Measurements from ENCODE around the gene SPRED1. TPM values are rescaled to one million over a fixed set of nuclear protein-coding genes. Genes with fewer than 3 reads are reported as not detected.

The SPRED1 gene
- total RNA-seq, 1 donor from 2014 or later, result 9.4 TPM

- Histone ChIP-seq H3K4me3 (no peak overlapping the region), H3K27ac (no peak overlapping the region), H3K4me1 (peaks cover 4 to 13% of the 10 kb centered on the region in 2 donors), H3K9me3 (no peaks in the 10 kb centered on the region), H3K27me3 (no peaks in the 10 kb centered on the region), H3K36me3 (no peaks in the 10 kb centered on the region)
- no peak for TF ChIP-seq CTCF (IDR thresholded peaks at IDR 0.05)
- no peak for DNase-seq (ENCODE audit: low spot score in 2 of 2)
- intact Hi-C loops (cut with DNase I), result no loop called here
Measured at GRCh38 chr15:38285456-38285855, 32.8 kb downstream of the SPRED1 start.

- no peaks in the 10 kb centered on the region for H3K36me3 ChIP-seq
- intact Hi-C loops (cut with DNase I), result no loop called here
- no peak for DNase-seq (ENCODE audit: low spot score in 2 of 2)
- no peaks in the 10 kb centered on the region for H3K9me3 ChIP-seq
- H3K27me3 ChIP-seq, result no peaks in the 10 kb centered on the region
- H3K4me3 ChIP-seq, result no peak overlapping the region
- no peak overlapping the region for H3K27ac ChIP-seq
- TF ChIP-seq CTCF (IDR thresholded peaks at IDR 0.05), result no peak
- H3K4me1 ChIP-seq, result peaks cover 0 to 13% of the 10 kb centered on the region in 2 donors
Measured at GRCh38 chr15:38294126-38294525, 41.5 kb downstream of the SPRED1 start.

GRCh38 chr15:38297623-38298388, 45.2 kb downstream of the SPRED1 start:
- Histone ChIP-seq H3K4me1 (peaks cover 0 to 13% of the 10 kb centered on the region in 2 donors), H3K4me3 (no peak overlapping the region), H3K27me3 (no peaks in the 10 kb centered on the region), H3K36me3 (no peaks in the 10 kb centered on the region), H3K9me3 (no peaks in the 10 kb centered on the region), H3K27ac (no peak overlapping the region)
- DNase-seq (ENCODE audit: low spot score in 2 of 2), result no peak
- intact Hi-C loops (cut with DNase I), result no loop called here
- no peak for TF ChIP-seq CTCF (IDR thresholded peaks at IDR 0.05)

- no peak for DNase-seq (ENCODE audit: low spot score in 2 of 2)
- peaks cover 0 to 7% of the 10 kb centered on the region in 2 donors for H3K4me1 ChIP-seq
Measured at GRCh38 chr15:38299216-38299615, 46.6 kb downstream of the SPRED1 start.

GRCh38 chr15:38300395-38300794, 47.8 kb downstream of the SPRED1 start:
- intact Hi-C loops (cut with DNase I), result no loop called here
- Histone ChIP-seq H3K36me3 (no peaks in the 10 kb centered on the region), H3K4me3 (no peak overlapping the region), H3K27me3 (no peaks in the 10 kb centered on the region), H3K27ac (no peak overlapping the region), H3K9me3 (no peaks in the 10 kb centered on the region), H3K4me1 (no peaks in the 10 kb centered on the region)
- no peak for TF ChIP-seq CTCF (IDR thresholded peaks at IDR 0.05)
- no peak for DNase-seq (ENCODE audit: low spot score in 2 of 2)

More at GRCh38 chr15:38299216-38299615, 46.6 kb downstream of the SPRED1 start:
- no peaks in the 10 kb centered on the region for H3K9me3 ChIP-seq
- H3K27ac ChIP-seq, result no peak overlapping the region
- no peaks in the 10 kb centered on the region for H3K27me3 ChIP-seq
- no peak for TF ChIP-seq CTCF (IDR thresholded peaks at IDR 0.05)
- H3K4me3 ChIP-seq, result no peak overlapping the region
- no peaks in the 10 kb centered on the region for H3K36me3 ChIP-seq
- intact Hi-C loops (cut with DNase I), result no loop called here
